Activated CD8-positive, alpha-beta memory T cell treated with anti-CD3 and anti-CD28 coated beads for 36 hours (primary cell): ENCODE data around the gene FTO. TPM values are rescaled to one million over a fixed set of nuclear protein-coding genes. Genes with fewer than 3 reads are reported as not detected.

Experiments
- CTCF ChIA-PET: fragments of 350-600 bp; sonication (Branson Sonifier 250); formaldehyde crosslinking; loops from one replicate; lab custom pipeline; 2021; ENCODE audit warnings: antibody characterized with exemption; lab: Charles Lee
- POLR2A ChIA-PET: fragments of 350-600 bp; sonication (Branson Sonifier 250); formaldehyde crosslinking; loops from one replicate; lab custom pipeline; 2021; ENCODE audit warnings: antibody characterized with exemption; lab: Charles Lee
- total RNA-seq, 2 experiments: library from RNA; stranded (reverse); gene quantifications; one replicate each; pipeline ENCODE4 v1.2.3, GENCODE V29; 2021

The FTO gene
- total RNA-seq, 2 experiments from 2014 or later = 49.5 to 52.8 TPM

- CTCF ChIA-PET = no interaction called here
- POLR2A ChIA-PET = no interaction called here
These were observed 260.3 kb downstream of the FTO start for GRCh38 chr16:53964145-53964790.

- POLR2A ChIA-PET = no interaction called here
- CTCF ChIA-PET = no interaction called here
These were observed 263.0 kb downstream of the FTO start for GRCh38 chr16:53966821-53967571.

DNA sequence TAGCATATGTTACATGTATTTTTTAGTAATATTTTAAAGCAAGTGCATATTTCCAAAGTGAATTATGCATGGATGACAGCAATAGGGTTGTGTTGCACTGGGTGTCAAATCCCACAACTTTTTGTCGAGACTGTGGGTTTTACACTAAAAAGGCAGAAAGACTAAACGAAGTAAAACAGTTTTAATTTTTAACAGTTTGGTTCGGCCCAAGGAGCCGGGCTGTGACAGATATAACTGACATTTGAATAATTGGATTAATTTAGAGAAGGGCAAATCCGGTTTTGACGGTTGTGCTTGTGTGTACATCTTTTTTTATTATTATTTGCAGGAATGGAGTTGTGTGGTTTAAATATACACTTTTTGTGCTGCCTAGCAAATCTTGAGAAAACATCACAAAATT, 263.6 kb downstream of the FTO start:
- ChIA-PET CTCF (no interaction called here), POLR2A (no interaction called here)

GRCh38 chr16:53968454-53968853, 264.5 kb downstream of the FTO start:
- CTCF ChIA-PET = no interaction called here
- POLR2A ChIA-PET = no interaction called here

DNA sequence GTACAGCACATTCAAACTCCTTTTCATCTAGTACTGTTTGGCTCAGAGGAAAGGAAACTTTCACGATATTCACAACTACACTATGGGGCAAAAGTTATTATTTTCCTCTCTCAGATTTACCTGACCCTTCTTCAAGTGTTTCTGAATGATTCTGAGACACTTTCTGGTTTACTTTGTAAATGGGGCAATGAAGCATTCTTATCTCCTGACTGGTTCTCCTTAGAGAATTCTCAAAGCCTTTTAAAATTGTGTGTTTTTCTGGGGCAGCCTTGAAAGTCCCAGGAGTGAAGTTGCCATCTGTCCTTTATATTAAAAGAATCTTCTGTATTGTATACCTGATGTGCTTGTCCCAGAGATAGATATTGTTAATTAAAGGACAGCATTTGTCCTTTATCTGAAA, 264.9 kb downstream of the FTO start:
- CTCF ChIA-PET = no interaction called here
- POLR2A ChIA-PET = no interaction called here

DNA sequence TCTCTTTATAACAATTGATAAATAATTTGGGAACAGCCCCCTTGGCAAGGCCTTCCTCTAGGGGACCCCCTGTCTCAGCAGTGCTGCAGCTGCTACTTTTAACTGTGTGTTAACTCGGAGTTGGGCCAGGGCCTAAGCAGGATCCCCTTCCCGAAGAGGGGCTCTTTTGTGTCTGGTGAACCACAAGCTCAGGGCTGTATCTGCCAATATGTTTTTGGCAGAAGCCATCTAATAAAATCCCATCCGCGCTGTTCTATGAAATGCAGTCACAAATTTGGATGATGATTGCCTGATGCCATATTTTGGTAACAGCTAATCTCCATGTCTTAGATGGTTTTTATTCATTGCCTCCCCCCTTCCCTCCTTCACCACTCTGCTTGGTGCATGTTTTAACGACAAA, 267.7 kb downstream of the FTO start:
- POLR2A ChIA-PET = no interaction called here

DNA sequence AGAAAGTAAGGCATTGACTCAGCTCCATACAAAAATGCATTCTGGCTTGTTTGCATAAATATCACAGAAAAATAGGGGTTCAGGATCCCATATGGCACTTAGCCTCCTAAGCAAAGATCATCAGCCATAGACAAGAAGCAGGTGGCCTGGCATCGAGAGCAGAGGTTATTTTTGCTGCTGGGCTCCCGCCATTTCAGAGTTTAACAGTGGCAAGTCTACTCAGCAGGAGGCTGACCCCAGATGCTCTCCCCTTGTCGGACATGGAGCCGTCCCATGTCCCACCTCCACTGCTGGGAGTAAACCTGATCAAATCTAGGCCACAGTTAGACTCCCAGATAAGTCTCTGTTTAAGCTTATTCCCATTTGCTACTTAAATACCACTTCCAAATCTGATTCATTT, 269.1 kb downstream of the FTO start:
- ChIA-PET CTCF (no interaction called here), POLR2A (no interaction called here)

More for the DNA sequence above, 267.7 kb downstream of the FTO start:
- CTCF ChIA-PET = no interaction called here

- CTCF ChIA-PET = no interaction called here
These were observed 270.6 kb downstream of the FTO start for GRCh38 chr16:53974484-53975080.

DNA sequence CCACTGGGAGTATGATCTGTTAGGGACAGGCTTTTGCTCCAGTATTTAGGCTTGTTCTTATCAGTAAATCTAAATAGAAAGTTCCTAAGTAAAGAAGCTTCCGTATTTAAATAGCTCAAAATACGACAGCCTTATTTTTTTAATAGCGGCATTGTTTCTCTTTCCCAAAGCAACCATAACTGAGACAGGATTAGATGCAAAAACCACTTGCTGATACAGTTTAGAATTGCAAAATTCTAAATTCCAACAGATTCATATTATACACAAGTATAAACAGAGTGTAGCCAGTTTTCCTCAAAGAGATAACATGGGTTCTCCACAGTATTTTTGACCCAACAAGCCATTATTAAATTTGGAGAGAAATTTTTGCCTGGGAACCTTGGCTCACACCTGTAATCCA, 276.7 kb downstream of the FTO start:
- ChIA-PET CTCF (no interaction called here), POLR2A (no interaction called here)

More at GRCh38 chr16:53974484-53975080, 270.6 kb downstream of the FTO start:
- POLR2A ChIA-PET = no interaction called here

DNA sequence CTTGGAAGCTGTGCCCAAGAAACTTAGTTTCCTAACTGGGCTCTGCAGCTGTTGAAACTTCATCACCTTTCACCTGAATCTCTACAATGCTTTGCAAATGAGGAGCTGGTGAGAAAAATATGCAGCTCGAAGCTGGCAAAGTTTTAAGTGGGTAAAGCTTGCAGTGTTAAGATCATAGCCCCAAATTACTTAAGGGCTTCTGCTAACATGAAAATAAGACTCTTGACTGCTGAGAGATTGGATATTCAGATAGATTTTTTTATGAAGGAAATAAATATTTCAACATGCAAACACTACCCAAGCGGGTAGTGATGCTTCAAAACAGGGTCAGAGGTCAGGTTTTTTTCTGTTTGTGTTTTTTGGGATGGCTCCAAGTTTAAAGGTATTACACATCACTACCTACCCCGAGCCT, 278.7 kb downstream of the FTO start:
- ChIA-PET CTCF (no interaction called here), POLR2A (no interaction called here)

DNA sequence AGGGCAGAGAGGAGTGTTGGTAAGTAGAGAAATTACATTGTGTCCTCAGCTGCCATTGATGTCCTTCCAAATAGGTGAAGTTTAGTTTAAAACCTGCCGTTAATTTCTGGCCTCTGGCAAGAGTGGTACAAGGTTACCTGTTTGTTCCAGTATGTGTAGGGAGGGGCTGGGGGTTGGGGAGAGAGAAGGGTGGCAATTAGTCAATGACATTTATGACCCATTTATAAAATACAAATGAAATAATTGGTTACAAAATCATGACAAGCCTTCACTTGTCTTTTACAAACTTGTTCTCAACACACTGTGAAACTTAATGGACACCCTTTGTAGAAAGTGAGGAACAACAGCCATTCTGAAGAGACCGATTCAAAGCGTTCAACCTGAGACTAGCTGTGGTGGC, 281.0 kb downstream of the FTO start:
- CTCF ChIA-PET = no interaction called here
- POLR2A ChIA-PET = no interaction called here

DNA sequence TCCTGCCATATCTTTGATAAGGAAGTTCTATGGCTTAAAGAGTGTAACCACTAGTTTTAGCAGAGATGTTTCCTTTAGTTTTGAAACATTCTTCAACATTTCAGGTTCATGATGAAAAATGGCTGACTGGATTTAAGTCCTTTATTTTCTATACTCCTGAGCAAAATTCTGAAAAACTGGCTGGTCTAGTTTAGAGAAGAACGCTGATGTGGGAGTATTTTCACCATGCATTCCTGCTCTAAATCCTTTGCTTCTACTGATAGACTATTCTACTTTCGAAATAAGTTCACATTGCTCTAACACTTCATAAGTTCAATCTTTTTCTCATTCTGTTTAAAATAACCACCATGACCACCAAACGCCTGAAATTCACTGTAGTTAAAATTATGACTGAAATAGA, 281.9 kb downstream of the FTO start:
- ChIA-PET POLR2A (no interaction called here), CTCF (no interaction called here)

DNA sequence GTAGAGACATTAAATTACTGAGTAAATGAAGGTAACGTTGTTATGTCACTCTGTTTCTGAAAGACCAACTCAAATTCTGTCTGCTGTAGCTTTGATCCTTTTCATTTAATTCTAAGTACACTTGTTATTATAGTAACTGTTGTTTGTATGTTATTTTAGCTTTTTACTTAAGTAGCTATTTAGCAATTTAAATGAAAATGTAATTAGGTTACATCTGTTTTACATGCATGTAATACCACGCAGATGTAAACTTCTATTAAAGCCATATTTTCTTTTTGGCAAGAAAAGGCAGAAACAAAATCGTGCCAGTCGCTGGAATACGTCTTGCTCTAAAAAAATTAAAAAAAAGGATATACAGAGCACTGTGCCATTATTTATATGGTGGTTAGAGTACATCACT, 282.8 kb downstream of the FTO start:
- POLR2A ChIA-PET = no interaction called here
- CTCF ChIA-PET = interaction anchor here (0.9 kb wide), 1 partner anchor 162 kb away, joined by 3 read pairs; no protein-coding TSS in a partner anchor

GRCh38 chr16:53988136-53988535, 284.2 kb downstream of the FTO start:
- CTCF ChIA-PET = no interaction called here
- POLR2A ChIA-PET = no interaction called here

GRCh38 chr16:53989597-53989996, 285.6 kb downstream of the FTO start:
- ChIA-PET CTCF (no interaction called here), POLR2A (no interaction called here)

DNA sequence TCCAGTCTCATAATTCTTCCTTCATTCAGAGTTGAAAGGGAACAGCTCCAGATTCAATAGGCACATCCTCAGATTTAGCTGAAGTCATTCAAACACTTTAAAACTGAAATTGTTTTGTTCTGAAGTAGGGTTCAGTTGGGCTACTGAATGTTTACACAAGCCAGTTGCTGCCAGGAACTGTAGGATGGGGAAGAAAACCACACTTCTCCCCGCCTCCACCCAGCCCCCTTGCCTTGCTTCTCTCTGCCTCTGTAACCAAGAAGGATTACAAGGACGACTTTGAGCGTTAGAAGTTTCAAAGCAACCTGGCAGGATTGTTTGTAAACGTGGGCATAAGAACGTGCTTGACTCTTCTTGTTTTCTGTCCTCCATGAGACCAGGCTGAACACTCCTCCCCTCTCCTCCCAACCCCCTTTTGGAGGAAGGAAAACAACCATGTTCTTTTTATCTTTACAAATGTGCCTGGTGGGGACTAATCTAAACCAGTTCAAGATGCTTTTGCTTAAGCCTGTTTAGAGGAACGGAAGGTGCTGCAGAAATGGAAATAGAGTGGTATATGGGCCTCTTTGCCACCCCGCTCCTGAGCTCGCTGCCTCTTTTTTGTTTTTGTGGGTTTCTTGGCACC, 287.9 kb downstream of the FTO start:
- CTCF ChIA-PET = no interaction called here
- POLR2A ChIA-PET = no interaction called here

DNA sequence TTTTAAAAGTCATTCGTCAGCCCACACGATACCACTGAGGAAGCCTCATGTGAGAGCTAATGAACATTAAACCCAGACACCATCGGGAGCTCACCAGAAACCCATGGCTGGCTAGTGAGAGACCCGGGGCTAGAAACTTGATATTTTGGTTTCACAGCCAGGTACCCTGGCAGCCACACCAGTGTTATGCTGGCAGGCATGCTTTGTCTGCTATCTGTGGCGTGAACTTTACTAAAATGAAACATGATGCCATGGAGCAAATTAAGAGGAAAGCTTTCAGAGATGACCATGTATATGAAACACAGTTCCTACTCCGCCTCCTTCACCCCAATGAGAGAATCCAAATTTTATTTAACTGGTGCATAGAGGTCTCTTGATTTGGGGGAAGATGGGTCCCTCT, 291.4 kb downstream of the FTO start:
- CTCF ChIA-PET = no interaction called here
- POLR2A ChIA-PET = no interaction called here

DNA sequence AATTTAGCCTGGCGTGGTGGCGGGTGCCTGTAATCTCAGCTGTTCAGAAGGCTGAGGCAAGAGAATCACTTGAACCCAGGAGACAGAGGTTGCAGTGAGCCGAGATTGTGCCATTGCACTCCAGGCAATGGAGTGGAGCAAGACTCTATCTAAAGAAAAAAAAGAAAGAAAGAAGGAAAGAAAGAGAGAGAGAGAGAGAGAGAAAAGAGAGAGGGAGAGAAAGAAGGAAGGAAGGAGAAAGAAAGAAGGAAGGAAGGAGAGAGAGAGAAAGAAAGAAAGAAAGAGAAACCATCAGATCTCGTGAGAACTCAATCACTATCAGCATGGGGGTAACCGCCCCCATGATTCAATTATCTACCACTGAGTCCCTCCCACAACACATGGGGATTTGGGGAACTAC, 293.0 kb downstream of the FTO start:
- ChIA-PET CTCF (no interaction called here), POLR2A (no interaction called here)

GRCh38 chr16:53998024-53998810, 294.3 kb downstream of the FTO start:
- ChIA-PET CTCF (no interaction called here), POLR2A (no interaction called here)
